ENCODE data around the gene FLYWCH1.
A peak's percentile ranks its signal among the peaks of the same experiment; 100 is the strongest.

The FLYWCH1 gene

DNA sequence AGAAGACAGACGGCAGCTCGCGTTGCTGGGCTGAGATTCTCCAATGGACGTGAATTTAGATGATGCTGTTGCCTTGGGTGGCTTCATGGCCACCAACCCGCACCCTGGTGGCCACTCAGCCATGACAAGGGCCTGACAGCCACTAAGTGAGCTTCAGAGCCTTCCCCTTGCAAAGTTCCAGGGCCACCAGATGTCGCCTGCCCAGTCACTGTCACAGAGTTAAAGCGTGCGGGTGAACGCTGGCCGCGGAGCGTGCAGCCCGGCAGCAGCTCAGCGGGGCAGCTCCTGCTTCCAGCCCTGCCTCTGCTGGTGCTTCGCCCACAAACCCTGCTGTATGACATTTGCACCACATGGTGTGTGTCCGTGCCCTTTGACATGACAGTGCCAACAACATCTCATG lies 39.0 kb downstream of the FLYWCH1 start:
- DNase-seq = no peak

DNA sequence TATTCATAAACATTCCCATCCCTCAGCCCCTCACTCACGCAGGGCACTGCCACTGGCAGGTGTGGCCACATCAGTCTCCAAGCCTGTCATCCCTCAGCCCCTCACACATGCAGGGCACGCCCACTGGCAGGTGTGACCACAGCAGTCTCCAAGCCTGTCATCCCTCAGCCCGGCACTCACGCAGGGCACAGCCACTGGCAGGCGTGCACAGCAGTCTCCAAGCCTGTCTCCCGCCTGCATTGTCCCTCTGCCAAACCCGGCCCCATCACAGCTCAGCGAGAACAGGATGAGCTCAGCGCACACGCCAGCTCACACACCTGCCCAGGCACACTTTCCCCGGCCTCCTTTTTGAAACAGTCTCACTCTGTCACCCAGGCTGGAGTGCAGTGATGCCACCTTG lies 40.9 kb downstream of the FLYWCH1 start:
- no peak for DNase-seq

GRCh38 chr16:2953706-2954627 lies 42.2 kb downstream of the FLYWCH1 start:
- no peak for DNase-seq

DNA sequence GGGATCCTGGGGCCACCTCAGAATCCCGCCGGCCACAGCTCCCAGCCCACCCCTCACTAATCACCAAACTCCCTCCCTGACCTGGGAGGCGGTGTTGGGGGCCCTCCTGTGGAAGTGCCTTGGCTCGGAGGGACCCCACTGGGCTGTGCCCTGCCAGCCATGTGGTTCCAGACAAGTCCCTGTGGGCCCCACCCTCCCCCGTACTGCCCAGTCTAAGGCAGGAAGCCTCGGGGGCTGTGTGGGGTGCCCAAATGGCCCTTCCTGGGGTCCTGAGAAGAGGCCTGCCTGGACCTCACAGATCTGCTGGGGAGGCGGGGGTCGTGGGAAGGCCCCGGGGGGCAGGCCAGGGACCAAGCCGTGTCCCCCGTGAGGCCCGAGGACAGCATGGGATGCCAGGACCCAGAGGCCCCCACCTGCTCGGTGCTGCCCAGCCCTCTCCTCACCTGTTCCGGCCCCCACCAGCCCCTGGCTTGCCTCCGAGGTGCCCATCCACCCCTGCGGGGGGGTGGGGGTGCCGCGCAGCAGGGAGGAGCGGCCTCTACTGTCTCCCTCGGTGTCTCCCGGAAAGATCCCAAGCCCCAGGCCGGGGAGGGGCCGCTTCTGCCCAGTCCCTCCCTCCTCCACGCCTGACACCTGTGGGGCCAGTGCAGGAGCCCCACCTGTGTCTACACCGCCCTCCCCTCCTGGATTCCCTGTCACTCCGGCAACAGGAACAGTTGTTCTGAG lies 43.1 kb downstream of the FLYWCH1 start:
- no peak for DNase-seq

DNA sequence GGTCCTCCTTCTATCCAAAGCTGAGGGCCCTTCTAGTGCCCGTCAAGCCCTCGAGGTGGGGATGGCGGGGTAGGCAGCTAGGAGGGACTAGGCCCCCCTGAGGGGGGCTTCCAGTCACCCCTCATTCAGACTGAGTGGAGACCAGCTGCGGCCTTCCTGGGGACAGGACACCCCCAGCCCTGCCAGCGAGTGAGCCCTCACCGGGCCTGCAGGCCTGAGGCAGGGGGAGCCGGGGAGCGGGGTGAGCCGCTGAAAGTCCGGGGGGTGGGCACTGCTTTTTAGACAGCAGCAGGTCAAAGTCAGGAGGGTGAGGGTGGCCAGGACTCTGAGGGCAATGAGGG lies 43.7 kb downstream of the FLYWCH1 start:
- DNase-seq = no peak

GRCh38 chr16:2955779-2956578 lies 44.2 kb downstream of the FLYWCH1 start:
- DNase-seq = no peak

GRCh38 chr16:2956579-2956956 lies 44.8 kb downstream of the FLYWCH1 start:
- no peak for DNase-seq

- DNase-seq = no peak
Observed at GRCh38 chr16:2959206-2959605, 47.5 kb downstream of the FLYWCH1 start.

- no peak for DNase-seq
Observed at GRCh38 chr16:2960183-2961010, 48.7 kb downstream of the FLYWCH1 start.

GRCh38 chr16:2962334-2963073 lies 50.8 kb downstream of the FLYWCH1 start:
- DNase-seq = no peak

GRCh38 chr16:2963074-2963722 lies 51.5 kb downstream of the FLYWCH1 start:
- no peak for DNase-seq

GRCh38 chr16:2963723-2964474 lies 52.2 kb downstream of the FLYWCH1 start, which contains the start of gene KREMEN2:
KREMEN2 (plus strand) TSS chr16:2964275; CDS start chr16:2964521, 246 bp downstream.
- no peak for DNase-seq

- peak in 1 of 56 donors; percentile 25 for DNase-seq
Observed at GRCh38 chr16:2964475-2965336, 53.0 kb downstream of the FLYWCH1 start.

DNA sequence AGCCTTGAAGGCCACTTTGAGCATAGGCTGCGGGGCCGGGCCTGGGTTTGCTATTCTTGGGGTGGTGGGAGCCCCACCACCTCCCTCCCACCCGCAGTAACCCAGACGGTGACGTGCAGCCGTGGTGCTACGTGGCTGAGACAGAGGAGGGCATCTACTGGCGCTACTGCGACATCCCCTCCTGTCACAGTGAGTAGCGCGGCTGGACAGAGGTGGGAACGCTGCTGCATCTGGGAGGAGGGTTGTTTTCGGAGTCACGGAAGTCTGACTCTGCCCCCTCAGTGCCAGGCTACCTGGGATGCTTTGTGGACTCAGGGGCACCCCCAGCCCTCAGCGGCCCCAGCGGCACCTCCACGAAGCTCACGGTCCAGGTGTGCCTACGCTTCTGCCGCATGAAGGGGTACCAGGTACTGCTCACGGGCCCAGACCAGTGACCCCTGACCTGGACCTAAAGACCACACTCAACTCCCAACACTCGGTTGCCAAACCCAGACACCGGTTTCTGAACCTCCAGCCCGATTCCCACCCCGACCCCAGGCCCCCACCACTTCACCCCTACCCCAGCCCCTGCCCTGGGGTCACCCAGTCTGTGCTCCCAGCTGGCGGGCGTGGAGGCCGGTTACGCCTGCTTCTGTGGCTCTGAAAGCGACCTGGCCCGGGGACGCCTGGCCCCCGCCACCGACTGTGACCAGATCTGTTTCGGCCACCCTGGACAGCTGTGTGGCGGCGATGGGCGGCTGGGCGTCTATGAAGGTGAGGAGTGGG lies 54.5 kb downstream of the FLYWCH1 start:
- no peak for DNase-seq

DNA sequence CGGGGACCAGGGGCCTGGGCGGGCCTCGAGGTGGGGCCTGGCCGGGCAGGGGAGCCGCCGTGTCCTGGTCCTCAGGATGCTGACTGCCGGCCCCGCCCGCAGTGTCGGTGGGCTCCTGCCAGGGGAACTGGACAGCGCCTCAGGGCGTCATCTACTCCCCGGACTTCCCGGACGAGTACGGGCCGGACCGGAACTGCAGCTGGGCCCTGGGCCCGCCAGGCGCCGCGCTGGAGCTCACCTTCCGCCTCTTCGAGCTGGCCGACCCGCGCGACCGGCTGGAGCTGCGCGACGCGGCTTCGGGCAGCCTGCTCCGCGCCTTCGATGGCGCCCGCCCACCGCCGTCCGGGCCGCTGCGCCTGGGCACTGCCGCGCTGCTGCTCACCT lies 55.1 kb downstream of the FLYWCH1 start:
- DNase-seq = no peak

GRCh38 chr16:2967211-2967631 lies 55.5 kb downstream of the FLYWCH1 start:
- DNase-seq = no peak

GRCh38 chr16:2967721-2968161 lies 56.0 kb downstream of the FLYWCH1 start:
- no peak for DNase-seq

Data from amygdala (tissue), 56 donors.